C4-2B (cell line): ENCODE data around the gene ABCF2.

Experiments used
- ZFX ChIP-seq: fragments of 450-650 bp; IDR thresholded peaks from 2 replicates; pipeline ENCODE4 v1.6.1; 2017
- TF ChIP-seq, protein P1 (sequence below): fragments of 450-650 bp; conservative IDR thresholded peaks from 2 replicates; pipeline ENCODE4 v1.5.1; 2017; ENCODE audit warnings: mild to moderate bottlenecking

DNA sequence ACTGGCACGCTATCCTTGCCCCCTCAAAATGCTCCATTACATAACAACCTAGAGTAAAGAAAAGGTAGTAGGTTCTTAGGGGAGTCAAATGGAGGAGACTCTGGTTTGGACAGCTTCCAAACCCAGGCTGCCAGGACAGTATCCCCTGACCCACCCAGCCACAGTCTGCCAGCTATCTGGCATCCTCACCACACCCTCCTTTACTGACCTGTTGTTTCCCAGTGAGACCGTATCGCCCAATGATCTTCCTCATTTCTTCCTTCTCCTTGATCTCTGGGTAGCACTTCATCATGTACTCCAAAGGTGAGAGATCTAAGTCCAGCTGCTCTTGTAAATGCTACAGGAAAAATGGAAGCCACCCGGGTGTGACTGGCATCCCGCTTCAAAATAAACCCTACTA, 11.6 kb downstream of the ABCF2 start:
- TF ChIP-seq, protein P1, sequence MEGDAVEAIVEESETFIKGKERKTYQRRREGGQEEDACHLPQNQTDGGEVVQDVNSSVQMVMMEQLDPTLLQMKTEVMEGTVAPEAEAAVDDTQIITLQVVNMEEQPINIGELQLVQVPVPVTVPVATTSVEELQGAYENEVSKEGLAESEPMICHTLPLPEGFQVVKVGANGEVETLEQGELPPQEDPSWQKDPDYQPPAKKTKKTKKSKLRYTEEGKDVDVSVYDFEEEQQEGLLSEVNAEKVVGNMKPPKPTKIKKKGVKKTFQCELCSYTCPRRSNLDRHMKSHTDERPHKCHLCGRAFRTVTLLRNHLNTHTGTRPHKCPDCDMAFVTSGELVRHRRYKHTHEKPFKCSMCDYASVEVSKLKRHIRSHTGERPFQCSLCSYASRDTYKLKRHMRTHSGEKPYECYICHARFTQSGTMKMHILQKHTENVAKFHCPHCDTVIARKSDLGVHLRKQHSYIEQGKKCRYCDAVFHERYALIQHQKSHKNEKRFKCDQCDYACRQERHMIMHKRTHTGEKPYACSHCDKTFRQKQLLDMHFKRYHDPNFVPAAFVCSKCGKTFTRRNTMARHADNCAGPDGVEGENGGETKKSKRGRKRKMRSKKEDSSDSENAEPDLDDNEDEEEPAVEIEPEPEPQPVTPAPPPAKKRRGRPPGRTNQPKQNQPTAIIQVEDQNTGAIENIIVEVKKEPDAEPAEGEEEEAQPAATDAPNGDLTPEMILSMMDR = no peak
- no peak for TF ChIP-seq ZFX
